Tibial artery (tissue), 4 donors: ENCODE data around the gene NDUFB11.
A peak's percentile ranks its signal among the peaks of the same experiment; 100 is the strongest.
"Not testable (repeated sequence)": the region's sequence is repeated elsewhere in the genome, so short reads cannot be mapped to it uniquely, and the experiment has no call there.

ENCODE experiments used
- DNase-seq, 2 donors: peaks; one replicate each; pipeline ENCODE4 v3.0.0-alpha.2; 2019
- H3K27ac ChIP-seq, 2 donors: fragments of 200-600 bp; sonication (generic) in 1 of 2; 1 replicate in 1 of 2; 2 replicates in 1 of 2; pipeline ENCODE4 v1.5.1; 2018 to 2019; ENCODE audit warnings: mild to moderate bottlenecking in 1 of 2
- H3K27me3 ChIP-seq, 2 donors: fragments of 200-600 bp; sonication (generic) in 1 of 2; one replicate each; pipeline versions ENCODE4 v1.5.1 to v1.6.0; 2016 to 2019
- H3K36me3 ChIP-seq, 3 donors: fragments of 200-600 bp; sonication (generic) in 2 of 3; one replicate each; pipeline ENCODE4 v1.5.1; 2016 to 2019; ENCODE audit warnings: mild to moderate bottlenecking in 2 of 3
- H3K4me1 ChIP-seq, 4 donors: fragments of 200-600 bp; sonication (generic) in 2 of 4; 1 replicate in 3 of 4; 2 replicates in 1 of 4; pipeline ENCODE4 v1.5.1; 2016 to 2019
- H3K4me3 ChIP-seq, 2 donors: fragments of 200-600 bp; sonication (generic) in 1 of 2; 1 replicate in 1 of 2; 2 replicates in 1 of 2; pipeline ENCODE4 v1.5.1; 2018 to 2019; ENCODE audit warnings: mild to moderate bottlenecking in 2 of 2
- H3K9me3 ChIP-seq, 3 donors: fragments of 200-600 bp; sonication (generic) in 1 of 3; one replicate each; pipeline ENCODE4 v1.5.1; 2016 to 2019
- intact Hi-C: fragments of 100-400 bp; cut with DNase I; formaldehyde crosslinking; loops from one replicate; pipeline ENCODE4 v1.15.0; 2023; ENCODE audit warnings: low total_unique reads
- TF ChIP-seq, protein P1 (sequence below), 2 experiments: fragments of 200-600 bp in 1 of 2; fragments of 450-650 bp in 1 of 2; IDR thresholded peaks; one replicate each; pipeline ENCODE4 v1.5.1; 2017 to 2019; ENCODE audit warnings: antibody characterized with exemption in 2 of 2, mild to moderate bottlenecking in 1 of 2, moderate library complexity in 1 of 2

NDUFB11 gene

GRCh38 chrX:47129157-47129898 is 15.2 kb downstream of the NDUFB11 start:
- Histone ChIP-seq H3K36me3 (no peaks in the 10 kb centered on the region), H3K27ac (peak overlapping the region; percentile 82), H3K27me3 (no peaks in the 10 kb centered on the region), H3K9me3 (no peaks in the 10 kb centered on the region), H3K4me1 (peaks cover 0 to 6% (median 0%) of the 10 kb centered on the region in 4 donors), H3K4me3 (peak overlapping the region; percentile 57 to 59)
- peak; percentile 94 to 96 for DNase-seq
- TF ChIP-seq, protein P1, sequence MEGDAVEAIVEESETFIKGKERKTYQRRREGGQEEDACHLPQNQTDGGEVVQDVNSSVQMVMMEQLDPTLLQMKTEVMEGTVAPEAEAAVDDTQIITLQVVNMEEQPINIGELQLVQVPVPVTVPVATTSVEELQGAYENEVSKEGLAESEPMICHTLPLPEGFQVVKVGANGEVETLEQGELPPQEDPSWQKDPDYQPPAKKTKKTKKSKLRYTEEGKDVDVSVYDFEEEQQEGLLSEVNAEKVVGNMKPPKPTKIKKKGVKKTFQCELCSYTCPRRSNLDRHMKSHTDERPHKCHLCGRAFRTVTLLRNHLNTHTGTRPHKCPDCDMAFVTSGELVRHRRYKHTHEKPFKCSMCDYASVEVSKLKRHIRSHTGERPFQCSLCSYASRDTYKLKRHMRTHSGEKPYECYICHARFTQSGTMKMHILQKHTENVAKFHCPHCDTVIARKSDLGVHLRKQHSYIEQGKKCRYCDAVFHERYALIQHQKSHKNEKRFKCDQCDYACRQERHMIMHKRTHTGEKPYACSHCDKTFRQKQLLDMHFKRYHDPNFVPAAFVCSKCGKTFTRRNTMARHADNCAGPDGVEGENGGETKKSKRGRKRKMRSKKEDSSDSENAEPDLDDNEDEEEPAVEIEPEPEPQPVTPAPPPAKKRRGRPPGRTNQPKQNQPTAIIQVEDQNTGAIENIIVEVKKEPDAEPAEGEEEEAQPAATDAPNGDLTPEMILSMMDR (IDR thresholded peaks at IDR 0.05) = no peak
- intact Hi-C loops = no loop called here

GRCh38 chrX:47124466-47124865 is 20.0 kb downstream of the NDUFB11 start:
- not testable (repeated sequence) for DNase-seq, H3K4me1 ChIP-seq, H3K9me3 ChIP-seq, H3K27ac ChIP-seq, H3K27me3 ChIP-seq, H3K4me3 ChIP-seq, H3K36me3 ChIP-seq
- intact Hi-C loops = loop anchor here (5.0 kb wide), 1 partner anchor 722 kb away; no protein-coding TSS in a partner anchor

DNA sequence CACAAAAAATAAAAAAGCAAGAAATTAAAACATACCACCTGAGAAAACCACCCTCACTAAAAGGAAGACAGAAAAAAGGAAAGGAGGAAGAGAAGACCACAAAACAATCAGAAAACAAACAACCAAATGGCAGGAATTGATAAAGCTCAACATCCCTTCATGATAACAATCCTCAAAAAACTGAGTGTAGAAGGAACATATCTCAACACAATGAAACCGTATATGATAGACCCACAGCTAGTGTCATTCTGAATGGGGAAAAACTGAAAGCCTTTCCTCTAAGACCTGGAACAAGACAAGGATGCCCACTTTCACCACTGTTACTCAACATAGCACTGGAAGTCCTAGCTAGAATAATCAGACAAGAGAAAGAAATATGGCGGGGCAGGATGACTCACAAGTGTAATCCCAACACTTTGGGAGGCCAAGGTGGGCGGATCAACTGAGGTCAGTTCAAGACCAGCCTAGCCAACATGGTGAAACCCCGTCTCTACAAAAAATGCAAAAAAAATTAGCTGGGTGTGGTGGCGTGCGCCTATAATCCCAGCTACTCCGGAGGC is 27.9 kb downstream of the NDUFB11 start:
- H3K27me3 ChIP-seq, H3K9me3 ChIP-seq, DNase-seq, H3K36me3 ChIP-seq, intact Hi-C loops, H3K4me1 ChIP-seq, H3K4me3 ChIP-seq, H3K27ac ChIP-seq: not testable (repeated sequence)

- Histone ChIP-seq H3K4me3 (no peak overlapping the region), H3K9me3 (no peaks in the 10 kb centered on the region), H3K36me3 (no peaks in the 10 kb centered on the region), H3K27ac (no peak overlapping the region), H3K4me1 (no peaks in the 10 kb centered on the region), H3K27me3 (no peaks in the 10 kb centered on the region)
- intact Hi-C loops = no loop called here
- TF ChIP-seq, protein P1 (IDR thresholded peaks at IDR 0.05) = no peak
- no peak for DNase-seq
Measured at GRCh38 chrX:47112316-47112954, 32.1 kb downstream of the NDUFB11 start.

DNA sequence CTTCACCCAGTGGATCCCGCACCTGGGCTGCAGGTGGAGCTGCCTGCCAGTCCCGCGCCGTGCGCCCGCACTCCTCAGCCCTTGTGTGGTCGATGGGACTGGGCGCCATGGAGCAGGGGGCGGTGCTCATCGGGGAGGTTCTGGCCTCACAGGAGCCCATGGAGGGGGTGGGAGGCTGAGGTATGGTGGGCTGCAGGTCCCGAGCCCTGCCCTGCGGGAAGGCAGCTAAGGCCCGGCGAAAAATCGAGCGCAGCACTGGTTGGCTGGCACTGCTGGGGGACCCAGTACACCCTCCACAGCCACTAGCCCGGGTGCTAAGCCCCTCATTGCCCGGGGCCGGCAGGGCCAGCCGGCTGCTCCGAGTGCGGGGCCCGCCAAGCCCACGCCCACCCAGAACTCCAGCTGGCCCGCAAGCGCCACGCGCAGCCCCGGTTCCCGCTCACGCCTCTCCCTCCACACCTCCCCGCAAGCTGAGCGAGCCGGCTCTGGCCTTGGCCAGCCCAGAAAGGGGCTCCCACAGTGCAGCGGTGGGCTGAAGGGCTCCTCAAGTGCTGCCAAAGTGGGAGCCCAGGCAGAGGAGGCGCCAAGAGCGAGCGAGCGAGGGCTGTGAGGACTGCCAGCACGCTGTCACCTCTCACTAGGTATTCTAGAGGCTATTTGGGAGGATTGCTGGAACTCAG is 33.4 kb downstream of the NDUFB11 start:
- H3K4me1 ChIP-seq, intact Hi-C loops, H3K36me3 ChIP-seq, H3K27ac ChIP-seq, DNase-seq, H3K9me3 ChIP-seq, H3K4me3 ChIP-seq, H3K27me3 ChIP-seq: not testable (repeated sequence)

DNA sequence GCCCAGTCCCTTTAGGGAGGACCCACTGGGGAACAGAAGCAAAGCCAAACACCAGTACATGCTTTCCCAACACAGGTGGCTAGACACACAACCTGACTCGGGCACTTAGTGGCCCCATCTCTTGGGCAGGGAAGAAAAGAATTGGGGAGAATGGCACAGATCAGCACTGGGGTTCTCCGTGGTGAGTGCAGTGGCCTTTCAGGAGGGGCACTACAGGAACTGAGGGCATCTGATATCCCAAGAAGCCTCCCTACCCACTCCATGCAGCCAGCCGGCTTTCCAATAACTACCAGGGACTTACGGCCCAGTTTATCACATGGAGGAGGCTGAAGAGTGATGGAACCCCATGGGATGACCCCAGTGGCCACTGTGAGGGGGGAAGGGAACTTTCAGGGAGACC is 43.3 kb downstream of the NDUFB11 start:
- TF ChIP-seq, protein P1 (IDR thresholded peaks at IDR 0.05) = no peak
- intact Hi-C loops = no loop called here

More for the DNA sequence above, 43.3 kb downstream of the NDUFB11 start:
- Histone ChIP-seq H3K27ac (no peak overlapping the region), H3K4me1 (no peaks in the 10 kb centered on the region), H3K4me3 (no peak overlapping the region), H3K27me3 (no peaks in the 10 kb centered on the region), H3K9me3 (no peaks in the 10 kb centered on the region), H3K36me3 (no peaks in the 10 kb centered on the region)
- no peak for DNase-seq
